PC-3 (cell line): ENCODE data around the gene CYBRD1.

Experiments used
- EZH2 ChIP-seq: fragments of 300-600 bp; sonication (generic); IDR thresholded peaks from one replicate; pipeline ENCODE4 v1.6.1; 2017; ENCODE audit warnings: antibody characterized with exemption, mild to moderate bottlenecking, low read length; ENCODE audit not compliant: unreplicated experiment
- EZH2phosphoT487 ChIP-seq: fragments of 300-600 bp; sonication (generic); IDR thresholded peaks from 2 replicates; pipeline ENCODE4 v1.6.1; 2018; ENCODE audit warnings: mild to moderate bottlenecking, antibody characterized with exemption, low read length, borderline replicate concordance
- TF ChIP-seq, protein P1 (sequence below): fragments of 300-600 bp; sonication (generic); conservative IDR thresholded peaks from 2 replicates; pipeline ENCODE4 v1.5.1; 2017; ENCODE audit warnings: antibody characterized with exemption, low read depth, mild to moderate bottlenecking, low read length

DNA sequence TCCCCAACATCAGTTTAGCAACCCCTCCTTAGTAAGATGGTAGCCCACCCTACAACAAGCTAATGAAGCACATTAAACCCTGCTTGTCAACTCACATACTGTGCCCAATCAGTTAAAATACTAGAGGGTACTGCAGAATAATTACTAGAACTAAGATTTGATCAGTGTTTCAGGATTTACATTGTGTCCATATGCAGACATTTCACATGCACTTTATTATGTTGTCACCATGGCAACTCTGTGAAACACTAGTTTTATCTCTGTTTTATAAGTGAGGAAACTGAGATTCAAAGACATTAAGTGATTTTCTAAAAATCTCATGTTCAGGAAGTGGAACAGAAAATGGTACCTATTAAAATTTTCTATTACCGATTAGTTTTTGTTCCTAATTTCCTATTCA lies 61.7 kb downstream of the CYBRD1 start:
- TF ChIP-seq, protein P1, sequence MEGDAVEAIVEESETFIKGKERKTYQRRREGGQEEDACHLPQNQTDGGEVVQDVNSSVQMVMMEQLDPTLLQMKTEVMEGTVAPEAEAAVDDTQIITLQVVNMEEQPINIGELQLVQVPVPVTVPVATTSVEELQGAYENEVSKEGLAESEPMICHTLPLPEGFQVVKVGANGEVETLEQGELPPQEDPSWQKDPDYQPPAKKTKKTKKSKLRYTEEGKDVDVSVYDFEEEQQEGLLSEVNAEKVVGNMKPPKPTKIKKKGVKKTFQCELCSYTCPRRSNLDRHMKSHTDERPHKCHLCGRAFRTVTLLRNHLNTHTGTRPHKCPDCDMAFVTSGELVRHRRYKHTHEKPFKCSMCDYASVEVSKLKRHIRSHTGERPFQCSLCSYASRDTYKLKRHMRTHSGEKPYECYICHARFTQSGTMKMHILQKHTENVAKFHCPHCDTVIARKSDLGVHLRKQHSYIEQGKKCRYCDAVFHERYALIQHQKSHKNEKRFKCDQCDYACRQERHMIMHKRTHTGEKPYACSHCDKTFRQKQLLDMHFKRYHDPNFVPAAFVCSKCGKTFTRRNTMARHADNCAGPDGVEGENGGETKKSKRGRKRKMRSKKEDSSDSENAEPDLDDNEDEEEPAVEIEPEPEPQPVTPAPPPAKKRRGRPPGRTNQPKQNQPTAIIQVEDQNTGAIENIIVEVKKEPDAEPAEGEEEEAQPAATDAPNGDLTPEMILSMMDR, result no peak
- no peak for TF ChIP-seq EZH2
- no peak for TF ChIP-seq EZH2phosphoT487
